Sciatic nerve (tissue), 2 donors: ENCODE data around the gene TNK2. TPM values are rescaled to one million over a fixed set of nuclear protein-coding genes. Genes with fewer than 3 reads are reported as not detected.
"Not testable (repeated sequence)": the region's sequence is repeated elsewhere in the genome, so short reads cannot be mapped to it uniquely, and the experiment has no call there.

Experiments used
- ATAC-seq: fragments of 200-7000 bp; cut with Tn5 transposase; one replicate; pipeline ENCODE4 v1.9.1; 2020; ENCODE audit warnings: mild to moderate bottlenecking, moderate library complexity
- DNase-seq: peaks from one replicate; pipeline ENCODE4 v3.0.0-alpha.2; 2020; ENCODE audit warnings: low spot score
- intact Hi-C: fragments of 100-400 bp; cut with DNase I; formaldehyde crosslinking; loops from one replicate; pipeline ENCODE4 v1.14.2; 2022
- total RNA-seq: library from RNA; stranded (reverse); fragmentation: NEBNext Ultra II Directional; extraction: Animal tissue kit (Norgen Biotek cat#: 25700); gene quantifications from one replicate; pipeline ENCODE4 v1.2.1, GENCODE V29; 2021
- donor health status: DM: no; HTN: no; CAD: no.
- donor health status: DM: no; HTN: no; CAD: no.

The TNK2 gene
- total RNA-seq, 1 donor from 2014 or later: 72.0 TPM

DNA sequence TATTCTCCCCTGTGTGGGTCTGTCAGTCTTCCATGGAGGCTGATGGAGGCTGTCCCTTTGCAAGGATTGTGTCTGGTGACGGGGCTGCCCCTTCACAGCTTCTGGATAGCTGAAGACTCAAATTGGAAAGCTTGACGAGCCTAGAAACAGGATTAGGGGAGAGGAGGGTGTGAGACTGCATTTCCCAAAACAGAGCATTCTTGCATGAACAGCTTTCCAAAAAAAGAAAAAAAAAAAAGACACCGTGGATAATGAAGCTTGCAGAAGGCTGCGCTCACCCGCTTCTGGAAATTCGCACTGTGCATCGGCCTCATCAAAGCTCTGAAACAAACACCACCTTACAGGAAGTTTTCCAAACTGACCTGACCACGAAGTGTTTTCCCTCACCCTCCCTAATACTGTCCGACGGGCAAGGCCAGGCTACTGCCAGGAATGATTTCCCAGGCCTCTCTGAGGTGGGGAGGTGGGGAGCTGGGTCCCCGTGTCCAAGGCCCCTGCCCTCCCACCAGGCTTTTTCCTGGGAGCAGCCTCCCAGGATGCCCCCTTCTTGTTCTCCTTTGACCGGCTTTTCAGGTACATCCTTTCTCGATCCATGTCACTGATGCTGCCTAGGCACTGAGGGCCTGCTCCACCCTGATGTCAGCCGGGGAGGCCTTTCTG, 71.7 kb downstream of the TNK2 start:
- intact Hi-C loops: no loop called here
- DNase-seq (no peak), ATAC-seq (no peak)

DNA sequence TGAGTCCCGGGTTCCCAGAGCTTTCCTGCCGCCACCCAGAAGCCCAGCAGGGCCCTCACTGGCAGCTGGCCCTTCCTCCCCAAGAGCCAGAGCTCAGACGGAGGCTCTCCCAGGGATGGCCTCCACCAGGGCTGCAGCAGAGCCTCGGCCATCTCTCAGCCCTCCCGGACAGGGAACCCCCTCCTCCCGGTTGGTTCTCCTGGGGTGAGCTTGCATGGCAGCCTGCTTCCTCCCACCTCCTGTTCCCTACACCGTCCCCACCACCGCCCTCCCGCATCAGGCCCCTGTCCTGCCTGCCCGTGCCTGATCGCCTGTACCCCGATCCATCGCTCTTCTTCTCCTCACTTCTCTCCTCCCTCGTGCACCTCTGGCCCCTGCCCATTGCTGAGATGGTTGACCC, 72.6 kb downstream of the TNK2 start:
- intact Hi-C loops: no loop called here
- no peak for ATAC-seq
- no peak for DNase-seq

DNA sequence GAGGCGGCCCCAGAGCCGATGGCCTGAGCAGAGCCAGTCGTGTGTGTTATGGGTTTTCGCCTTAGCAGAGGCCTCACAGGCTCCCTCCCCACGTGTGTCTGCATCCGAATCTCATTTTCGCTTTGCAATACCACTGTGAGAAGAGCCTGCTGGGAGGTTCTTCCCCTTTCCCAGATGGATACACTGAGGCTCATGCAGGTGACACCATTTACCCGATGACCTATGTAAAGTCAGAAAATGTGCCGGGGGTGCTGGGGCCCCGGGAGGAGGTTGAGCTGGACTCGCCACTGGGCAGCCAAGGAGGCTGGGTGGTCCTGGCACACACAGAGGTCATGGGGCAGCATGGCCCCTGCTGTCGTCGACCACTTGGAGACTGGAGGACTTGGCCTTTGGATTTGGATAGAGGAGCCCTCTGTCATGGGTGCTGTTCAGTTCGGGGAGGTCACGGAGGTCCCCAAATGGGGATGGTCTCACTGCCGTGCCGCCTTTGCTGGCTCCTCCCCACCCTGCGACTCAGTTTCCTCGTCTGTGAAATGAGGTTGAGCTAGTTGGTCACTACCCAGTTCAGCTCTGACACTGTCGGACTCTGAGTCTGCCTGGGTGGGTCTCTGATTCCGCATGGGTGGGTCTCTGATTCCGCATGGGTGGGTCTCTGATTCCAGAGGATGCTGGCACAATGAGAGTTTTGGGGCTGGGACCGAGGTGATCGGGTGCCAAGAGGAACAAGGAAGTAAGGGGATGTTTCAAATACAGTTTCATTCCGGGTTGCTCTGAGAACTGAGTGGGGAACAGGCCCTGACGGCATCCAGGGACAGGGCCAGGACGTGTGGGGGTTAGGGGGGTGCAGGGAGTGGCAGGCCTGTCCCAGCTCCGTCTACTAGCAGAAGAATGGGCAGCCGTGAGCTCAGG, 73.4 kb downstream of the TNK2 start:
- intact Hi-C loops: no loop called here
- DNase-seq: no peak
- ATAC-seq: no peak

DNA sequence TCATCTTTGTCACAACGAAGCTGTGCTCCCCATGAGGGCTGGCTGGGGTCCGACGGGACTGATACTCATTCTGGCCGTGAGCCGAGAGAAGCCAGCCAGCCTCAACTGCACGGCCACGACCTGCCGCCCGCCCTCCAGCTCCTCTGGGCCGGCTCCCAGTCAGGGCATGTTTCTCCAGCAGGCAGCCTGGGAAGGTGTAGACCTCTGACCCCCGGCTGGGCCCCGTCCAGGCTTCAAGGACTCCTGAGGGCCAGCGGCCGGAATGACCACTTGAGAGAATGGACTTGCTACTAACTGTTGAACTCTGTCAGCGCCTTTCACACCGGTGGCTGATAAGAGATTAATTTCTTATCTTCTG, 78.5 kb downstream of the TNK2 start:
- intact Hi-C loops: no loop called here
- ATAC-seq (no peak), DNase-seq (no peak)

DNA sequence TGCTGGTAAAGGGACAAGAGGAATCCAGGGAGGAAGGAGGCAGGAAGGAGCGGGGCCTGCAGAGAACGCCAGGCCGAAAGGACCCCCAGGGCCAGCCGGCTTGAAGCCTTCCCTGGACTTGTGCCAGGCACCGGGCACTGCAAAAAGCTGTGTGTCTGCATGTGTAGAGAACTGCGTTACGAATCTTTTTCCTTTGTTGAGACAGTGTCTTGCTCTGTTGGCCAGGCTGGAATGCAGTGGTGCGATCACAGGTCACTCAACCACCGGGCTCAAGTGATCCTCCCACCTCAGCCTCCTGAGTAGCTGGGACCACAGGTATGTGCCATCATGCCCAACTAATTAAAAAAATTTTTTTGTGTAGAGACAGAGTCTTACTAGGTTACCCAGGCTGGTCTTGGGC, 79.6 kb downstream of the TNK2 start:
- intact Hi-C loops: no loop called here
- ATAC-seq (no peak), DNase-seq (no peak)

DNA sequence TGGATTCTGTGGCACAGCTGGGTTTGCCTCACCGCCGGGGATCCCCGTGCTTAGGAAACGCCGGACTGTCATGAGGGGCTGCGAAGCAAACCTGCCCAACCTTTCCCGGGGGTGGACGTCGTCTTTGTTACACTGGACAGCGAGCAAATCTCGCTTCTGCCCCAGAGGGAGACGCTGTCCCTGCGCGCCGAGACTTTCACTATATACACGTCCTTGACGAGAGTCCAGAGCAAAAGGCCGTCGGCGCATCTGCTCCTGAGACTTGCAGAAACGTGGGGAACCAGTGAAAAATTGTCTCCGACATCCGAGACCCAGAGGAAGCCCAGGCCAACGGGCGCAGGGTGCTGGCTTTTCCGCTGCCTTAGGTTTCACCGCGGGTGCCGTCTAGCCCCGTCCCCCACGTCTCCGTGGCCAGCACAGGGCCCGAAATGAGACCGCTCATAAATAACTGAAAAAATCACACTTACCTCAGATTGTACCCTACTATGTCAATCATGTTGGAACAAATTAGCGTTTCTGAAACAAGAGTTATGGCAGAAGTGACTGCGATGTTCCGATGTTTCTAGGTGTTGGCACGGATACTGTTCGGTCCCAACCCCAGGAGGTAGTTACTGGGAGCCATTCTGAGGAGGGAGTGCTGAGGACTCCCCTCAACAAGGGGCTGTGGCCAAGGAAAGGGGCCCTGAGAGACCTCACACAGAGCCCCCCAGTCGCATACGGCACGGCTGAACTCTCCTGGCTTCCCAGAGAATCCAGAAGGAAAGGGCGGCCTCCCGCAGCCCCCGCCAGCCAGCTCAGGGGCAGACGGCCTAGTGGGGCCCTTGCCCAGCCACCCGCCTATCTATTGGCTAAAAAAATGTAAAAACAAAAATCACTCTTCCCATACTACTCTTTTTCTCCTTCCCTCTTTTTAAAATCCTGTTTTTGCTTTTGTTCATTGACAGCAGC, 82.2 kb downstream of the TNK2 start:
- intact Hi-C loops: no loop called here
- DNase-seq: no peak
- no peak for ATAC-seq

DNA sequence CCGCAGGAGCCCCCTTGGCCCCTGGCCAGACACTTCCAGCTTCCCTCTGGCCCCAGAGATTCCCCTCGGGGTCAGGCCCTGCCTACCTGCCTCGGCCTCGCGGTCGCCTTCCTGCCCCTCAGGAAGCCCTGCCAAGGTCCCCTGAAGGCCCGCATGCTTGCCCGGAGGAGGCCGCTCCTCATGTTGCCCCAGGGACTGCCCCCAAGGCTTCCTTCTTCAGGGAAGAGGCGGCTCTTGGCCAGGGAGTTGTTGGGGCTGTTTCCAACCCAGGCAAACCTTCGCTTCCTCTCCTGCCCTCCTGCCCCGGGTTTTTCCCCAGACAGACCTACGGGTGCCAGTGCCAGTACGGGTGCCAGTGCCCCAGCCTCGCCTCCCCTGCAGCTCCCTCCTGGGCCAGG, 83.2 kb downstream of the TNK2 start:
- no peak for ATAC-seq
- intact Hi-C loops: no loop called here
- no peak for DNase-seq

DNA sequence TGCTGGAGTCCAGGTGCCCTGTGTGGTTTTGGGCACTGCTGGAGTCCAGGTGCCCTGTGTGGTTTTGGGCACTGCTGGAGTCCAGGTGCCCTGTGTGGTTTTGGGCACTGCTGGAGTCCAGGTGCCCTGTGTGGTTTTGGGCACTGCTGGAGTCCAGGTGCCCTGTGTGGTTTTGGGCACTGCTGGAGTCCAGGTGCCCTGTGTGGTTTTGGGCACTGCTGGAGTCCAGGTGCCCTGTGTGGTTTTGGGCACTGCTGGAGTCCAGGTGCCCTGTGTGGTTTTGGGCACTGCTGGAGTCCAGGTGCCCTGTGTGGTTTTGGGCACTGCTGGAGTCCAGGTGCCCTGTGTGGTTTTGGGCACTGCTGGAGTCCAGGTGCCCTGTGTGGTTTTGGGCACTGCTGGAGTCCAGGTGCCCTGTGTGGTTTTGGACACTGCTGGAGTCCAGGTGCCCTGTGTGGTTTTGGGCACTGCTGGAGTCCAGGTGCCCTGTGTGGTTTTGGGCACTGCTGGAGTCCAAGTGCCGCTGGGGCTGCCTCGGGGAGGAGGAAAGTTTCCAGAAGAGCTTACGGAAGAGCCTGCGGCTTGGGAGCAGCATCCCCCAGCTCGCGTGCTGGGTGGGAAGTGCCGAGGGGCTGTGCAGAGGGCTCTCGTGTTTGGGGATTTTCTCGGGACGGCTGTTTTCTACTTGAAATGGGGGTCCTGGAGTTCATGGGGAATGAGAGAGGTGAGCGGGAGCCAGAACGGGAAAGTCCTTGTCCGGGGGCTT, 83.7 kb downstream of the TNK2 start:
- intact Hi-C loops, DNase-seq, ATAC-seq: not testable (repeated sequence)

DNA sequence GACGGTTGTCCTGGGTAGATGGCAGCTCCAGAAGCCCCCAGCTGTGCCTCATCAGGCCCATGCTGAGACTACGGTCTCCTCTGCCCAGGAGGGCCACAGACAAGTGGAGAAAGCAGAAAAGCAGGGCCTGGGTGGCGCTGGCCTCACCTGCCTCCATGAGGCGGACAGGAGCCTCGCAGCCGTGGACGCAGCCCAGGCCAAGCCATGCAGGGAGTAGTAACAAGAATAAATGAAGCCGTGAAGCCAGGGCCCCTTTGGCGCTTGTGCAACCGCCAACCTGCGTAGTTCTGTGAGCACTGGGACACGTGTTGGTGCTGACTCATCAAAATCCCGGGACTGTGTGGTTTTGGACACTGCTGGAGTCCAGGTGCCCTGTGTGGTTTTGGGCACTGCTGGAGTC, 84.4 kb downstream of the TNK2 start:
- ATAC-seq: no peak
- DNase-seq: no peak
- intact Hi-C loops: no loop called here

DNA sequence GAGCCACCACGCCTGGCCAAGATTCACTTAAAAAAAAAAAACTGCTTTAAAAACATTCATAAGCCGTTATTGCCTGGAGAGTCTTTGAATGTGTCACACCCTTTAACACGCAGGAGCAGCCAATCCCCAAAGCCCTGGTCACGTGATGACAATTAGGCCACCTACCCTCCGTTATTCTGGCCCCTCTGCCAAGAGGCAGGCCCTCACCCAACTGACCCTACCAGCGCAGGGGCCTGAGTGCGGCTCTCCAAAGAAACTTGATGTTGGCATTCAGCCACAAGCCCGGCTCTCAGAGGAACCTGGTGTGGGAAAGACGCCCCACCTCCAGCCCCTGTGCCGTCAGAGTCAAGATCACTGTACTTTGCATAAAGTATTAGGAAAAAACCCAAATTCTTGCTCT, 85.1 kb downstream of the TNK2 start:
- intact Hi-C loops: no loop called here
- ATAC-seq: peak; percentile 41

DNA sequence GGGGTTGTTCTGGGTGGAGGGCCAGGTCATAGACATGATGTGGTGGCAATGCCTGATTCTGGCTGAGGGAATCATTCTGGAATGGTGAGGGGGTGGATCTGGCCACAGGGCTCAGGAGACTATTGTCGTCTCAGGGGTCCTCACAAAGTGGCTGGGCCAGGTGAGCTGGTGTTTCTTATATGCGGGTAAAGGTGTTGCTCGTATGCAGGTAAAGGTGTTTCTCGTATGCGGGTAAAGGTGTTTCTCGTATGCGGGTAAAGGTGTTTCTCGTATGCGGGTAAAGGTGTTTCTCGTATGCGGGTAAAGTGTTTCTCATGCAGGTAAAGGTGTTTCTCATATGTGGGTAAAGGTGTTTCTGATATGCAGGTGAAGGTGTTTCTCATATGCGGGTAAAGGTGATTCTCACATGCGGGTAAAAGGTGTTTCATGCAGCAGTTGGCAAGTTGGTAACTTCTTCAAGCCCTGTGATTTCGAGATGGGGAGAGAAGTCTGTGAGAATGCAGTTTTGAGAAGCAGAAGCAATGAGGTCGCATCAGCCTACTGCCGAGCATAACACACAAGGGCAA, 86.1 kb downstream of the TNK2 start:
- DNase-seq (no peak), ATAC-seq (no peak)
- intact Hi-C loops: no loop called here

More for the DNA sequence above, 85.1 kb downstream of the TNK2 start:
- DNase-seq: no peak

DNA sequence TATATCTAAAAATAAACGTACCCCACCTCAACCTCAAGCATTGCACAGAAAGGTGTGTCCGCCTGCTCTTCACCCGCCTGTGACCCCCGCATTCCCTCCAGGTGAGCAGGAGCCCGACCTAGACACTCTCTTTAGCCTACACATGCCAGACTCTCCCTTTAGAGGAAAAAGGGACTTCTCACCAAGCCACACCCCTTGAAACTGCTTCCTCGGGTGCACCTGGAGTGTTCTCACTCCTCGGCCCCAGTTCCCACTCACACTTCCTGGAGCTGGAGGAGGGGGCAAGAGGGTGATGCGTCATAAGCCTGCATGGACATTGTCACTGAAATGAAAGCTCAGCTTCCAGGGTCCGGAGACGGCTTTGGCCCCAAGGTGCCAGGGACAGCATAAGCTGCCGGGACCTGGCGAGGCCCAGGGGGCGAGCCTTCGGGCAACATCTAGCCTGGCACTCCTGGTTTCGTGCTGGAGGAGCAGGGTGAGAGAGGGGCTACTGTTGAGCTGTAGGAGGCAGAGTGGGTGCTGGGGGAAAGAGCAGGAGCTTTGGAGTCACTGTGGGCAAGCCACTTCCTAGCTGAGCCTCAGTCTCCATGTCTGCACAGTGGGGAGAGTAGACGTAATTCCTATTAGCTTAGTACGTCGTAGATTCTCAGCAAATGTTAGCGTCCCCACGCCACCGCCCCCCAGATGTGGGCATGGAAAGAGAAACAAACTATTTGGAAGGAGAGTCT, 86.8 kb downstream of the TNK2 start:
- intact Hi-C loops: no loop called here
- no peak for DNase-seq
- ATAC-seq: no peak

DNA sequence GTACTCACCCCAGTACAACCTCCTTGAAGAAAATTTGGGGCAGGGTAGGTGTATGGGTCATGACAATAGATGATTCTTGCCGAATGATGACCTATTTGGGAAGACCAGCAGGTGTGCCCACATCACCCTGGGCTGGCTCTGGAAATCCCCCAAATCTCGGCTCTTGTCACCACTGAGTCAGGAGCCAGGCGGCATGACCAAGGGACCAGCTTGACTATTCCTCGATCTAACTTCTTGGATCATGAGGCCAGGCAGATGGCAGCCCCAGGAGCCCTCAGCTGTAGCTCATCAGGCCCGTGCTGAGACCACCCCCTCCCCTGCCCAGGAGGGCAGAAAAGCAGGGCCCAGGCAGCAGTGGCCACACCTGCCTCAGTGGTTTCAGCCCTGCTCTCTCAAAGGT, 87.5 kb downstream of the TNK2 start:
- DNase-seq (no peak), ATAC-seq (no peak)
- intact Hi-C loops: no loop called here

DNA sequence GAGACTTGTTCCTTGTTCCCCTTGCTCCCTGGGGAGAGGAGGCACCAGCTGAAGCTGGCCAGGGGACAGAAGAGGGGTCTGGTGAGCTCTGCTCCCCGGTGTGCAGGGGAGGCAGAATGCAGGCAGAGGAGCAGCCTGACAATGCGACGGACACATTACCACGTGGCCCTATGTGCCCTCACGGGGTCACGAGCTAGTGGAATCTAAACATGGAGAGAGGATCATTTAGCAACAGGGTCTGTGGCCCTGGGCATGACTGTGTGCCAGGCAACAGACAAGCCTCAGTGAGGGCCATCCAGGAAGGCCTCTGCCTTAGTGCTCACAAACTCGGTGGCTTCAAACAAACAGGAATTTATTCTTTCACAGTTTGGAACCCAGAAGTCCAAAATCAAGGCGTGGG, 88.2 kb downstream of the TNK2 start:
- no peak for ATAC-seq
- DNase-seq: no peak
- intact Hi-C loops: no loop called here

DNA sequence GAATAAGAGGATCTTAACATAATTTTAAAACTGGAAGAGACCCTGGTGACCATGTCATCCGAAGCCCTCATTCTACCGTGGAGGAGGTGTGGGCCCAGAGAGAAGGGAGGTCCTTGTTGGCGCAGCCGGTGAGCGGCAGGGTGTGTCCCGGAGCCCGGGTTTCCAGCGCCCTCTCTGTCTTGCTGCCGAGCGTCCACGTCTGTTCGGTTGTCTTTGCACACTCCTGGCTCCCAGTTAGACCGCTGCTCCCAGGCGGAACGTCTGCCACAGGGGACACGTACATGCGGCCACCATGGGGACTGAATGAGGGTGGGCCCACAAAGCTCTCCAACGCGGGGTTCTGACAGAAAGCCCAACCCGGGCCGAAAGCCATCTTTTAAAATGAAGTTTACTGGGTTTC, 90.0 kb downstream of the TNK2 start:
- DNase-seq: no peak
- intact Hi-C loops: no loop called here
- no peak for ATAC-seq

DNA sequence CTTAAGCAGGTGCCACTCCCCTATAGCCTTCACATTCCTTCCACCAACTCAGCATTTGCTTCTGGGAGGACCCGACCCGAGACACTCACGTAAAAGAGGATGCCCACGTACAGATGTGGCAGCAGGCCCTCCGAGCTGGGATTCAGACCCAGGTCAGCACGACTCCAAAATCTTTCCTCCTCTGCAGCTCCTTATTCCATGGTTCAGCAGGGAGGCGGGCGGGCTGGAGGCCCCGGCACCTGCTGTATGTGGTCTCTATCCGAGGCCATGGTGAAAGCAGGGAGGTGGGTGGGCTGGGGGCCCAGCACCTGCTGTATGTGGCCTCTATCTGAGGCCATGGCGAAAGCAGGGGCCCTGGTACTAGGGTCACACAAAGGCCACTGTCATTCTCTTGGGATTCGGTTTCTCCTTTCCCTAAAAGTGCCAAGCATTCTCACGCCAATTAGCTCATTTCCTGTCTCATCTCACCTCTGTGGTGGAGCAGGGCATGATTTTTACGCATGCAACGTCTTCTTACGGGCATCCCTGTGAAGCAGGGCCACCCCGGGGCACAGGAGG, 90.7 kb downstream of the TNK2 start:
- intact Hi-C loops: no loop called here
- ATAC-seq (no peak), DNase-seq (no peak)

DNA sequence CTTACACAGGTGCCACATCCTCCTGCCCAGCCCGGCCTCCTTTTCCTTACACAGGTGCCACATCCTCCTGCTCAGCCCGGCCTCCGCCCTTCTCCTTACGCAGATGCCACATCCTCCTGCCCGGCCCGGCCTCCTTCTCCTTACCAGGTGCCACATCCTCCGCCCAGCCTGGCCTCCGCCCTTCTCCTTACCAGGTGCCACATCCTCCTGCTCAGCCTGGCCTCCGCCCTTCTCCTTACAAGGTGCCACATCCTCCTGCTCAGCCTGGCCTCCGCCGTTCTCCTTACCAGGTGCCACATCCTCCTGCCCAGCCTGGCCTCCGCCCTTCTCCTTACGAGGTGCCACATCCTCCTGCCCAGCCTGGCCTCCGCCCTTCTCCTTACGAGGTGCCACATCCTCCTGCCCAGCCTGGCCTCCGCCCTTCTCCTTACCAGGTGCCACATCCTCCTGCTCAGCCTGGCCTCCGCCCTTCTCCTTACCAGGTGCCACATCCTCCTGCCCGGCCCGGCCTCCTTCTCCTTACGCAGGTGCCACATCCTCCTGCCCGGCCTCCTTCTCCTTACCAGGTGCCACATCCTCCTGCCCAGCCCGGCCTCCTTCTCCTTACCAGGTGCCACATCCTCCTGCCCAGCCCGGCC, 92.0 kb downstream of the TNK2 start:
- ATAC-seq, DNase-seq, intact Hi-C loops: not testable (repeated sequence)
